GM11168 (cell line): ENCODE results near the gene COX7B.
"Not testable (repeated sequence)": the region's sequence is repeated elsewhere in the genome, so short reads cannot be mapped to it uniquely, and the experiment has no call there.

Source experiments
- in situ Hi-C: fragments of 300-500 bp; cut with MboI; formaldehyde crosslinking; loops from one replicate; pipeline ENCODE4 v1.12.0; 2022; ENCODE audit warnings: low sequenced_read_pairs; ENCODE audit not compliant: unreplicated experiment

The COX7B gene

GRCh38 chrX:77899081-77899828 is at the start of gene COX7B:
Gene COX7B, plus strand, starts transcription at chrX:77899468. Its CDS starts 86 bp downstream, at chrX:77899554.
- in situ Hi-C loops, result no loop called here

- in situ Hi-C loops, result no loop called here
Measured at GRCh38 chrX:77875372-77875771, 23.9 kb upstream of the COX7B start.

GRCh38 chrX:77881418-77881817 is 17.9 kb upstream of the COX7B start:
- in situ Hi-C loops, result not testable (repeated sequence)

- in situ Hi-C loops, result no loop called here
Measured at GRCh38 chrX:77892887-77893286, 6.4 kb upstream of the COX7B start.

- in situ Hi-C loops, result no loop called here
Measured at GRCh38 chrX:77893713-77894112, 5.6 kb upstream of the COX7B start.

- in situ Hi-C loops, result no loop called here
Measured at GRCh38 chrX:77894921-77895886, 4.1 kb upstream of the COX7B start, which contains the start of gene MAGT1. Gene MAGT1, minus strand, starts transcription at chrX:77895435. Its CDS starts 25 bp downstream, at chrX:77895410.

- in situ Hi-C loops, result loop anchor here (25.0 kb wide), 1 partner anchor 437 kb away; the partner anchor contains the start of gene CYSLTR1
Measured at GRCh38 chrX:77900688-77901087, 1.4 kb downstream of the COX7B start.

GRCh38 chrX:77901506-77901905 is 2.2 kb downstream of the COX7B start:
- in situ Hi-C loops, result loop anchor here (25.0 kb wide), 1 partner anchor 436 kb away; the partner anchor contains the start of gene CYSLTR1

- in situ Hi-C loops, result loop anchor here (10.0 to 25.0 kb wide), 2 partner anchors 115 to 427 kb away; partner anchors contain the start of gene CYSLTR1
Measured at GRCh38 chrX:77910108-77910840, 11.0 kb downstream of the COX7B start, which contains the start of gene ATP7A. Gene ATP7A, plus strand, starts transcription at chrX:77910693. Its CDS starts 60,949 bp downstream, at chrX:77971642.

GRCh38 chrX:77917294-77917933 is 18.1 kb downstream of the COX7B start:
- in situ Hi-C loops, result loop anchor here (10.0 to 25.0 kb wide), 2 partner anchors 107 to 420 kb away; partner anchors contain the start of gene CYSLTR1

GRCh38 chrX:77918568-77918967 is 19.3 kb downstream of the COX7B start:
- in situ Hi-C loops, result loop anchor here (10.0 to 25.0 kb wide), 2 partner anchors 106 to 419 kb away; partner anchors contain the start of gene CYSLTR1

- in situ Hi-C loops, result loop anchor here (10.0 to 25.0 kb wide), 2 partner anchors 105 to 418 kb away; partner anchors contain the start of gene CYSLTR1
Measured at GRCh38 chrX:77919370-77919769, 20.1 kb downstream of the COX7B start.

GRCh38 chrX:77922787-77923186 is 23.5 kb downstream of the COX7B start:
- in situ Hi-C loops, result loop anchor here (25.0 kb wide), 1 partner anchor 415 kb away; the partner anchor contains the start of gene CYSLTR1

- in situ Hi-C loops, result loop anchor here (25.0 kb wide), 1 partner anchor 413 kb away; the partner anchor contains the start of gene CYSLTR1
Measured at GRCh38 chrX:77924320-77924859, 25.1 kb downstream of the COX7B start.

GRCh38 chrX:77925764-77926163 is 26.5 kb downstream of the COX7B start:
- in situ Hi-C loops, result no loop called here

GRCh38 chrX:77930581-77930980 is 31.3 kb downstream of the COX7B start:
- in situ Hi-C loops, result no loop called here

- in situ Hi-C loops, result no loop called here
Measured at GRCh38 chrX:77935886-77936285, 36.6 kb downstream of the COX7B start.

GRCh38 chrX:77936299-77936698 is 37.0 kb downstream of the COX7B start:
- in situ Hi-C loops, result no loop called here

GRCh38 chrX:77937291-77937690 is 38.0 kb downstream of the COX7B start:
- in situ Hi-C loops, result no loop called here
